GM18858 (cell line): ENCODE data around the gene DRD1.
A peak's percentile ranks its signal among the peaks of the same experiment; 100 is the strongest.
"Not testable (repeated sequence)": the region's sequence is repeated elsewhere in the genome, so short reads cannot be mapped to it uniquely, and the experiment has no call there.

Experiments used
- ATAC-seq: cut with Tn5 transposase; IDR thresholded peaks from one replicate; pipeline ENCODE4 v1.9.1; 2021; ENCODE audit not compliant: unreplicated experiment

Gene DRD1

GRCh38 chr5:175468892-175469291 lies 24.9 kb upstream of the DRD1 start:
- no peak for ATAC-seq

- ATAC-seq: no peak
Measured at GRCh38 chr5:175467983-175468690, 24.2 kb upstream of the DRD1 start.

- no peak for ATAC-seq
Measured at GRCh38 chr5:175466700-175467318, 22.8 kb upstream of the DRD1 start.

GRCh38 chr5:175465282-175465681 lies 21.3 kb upstream of the DRD1 start:
- ATAC-seq: no peak

GRCh38 chr5:175464942-175465233 lies 20.9 kb upstream of the DRD1 start:
- ATAC-seq: no peak

GRCh38 chr5:175464074-175464941 lies 20.3 kb upstream of the DRD1 start:
- ATAC-seq: peak; percentile 74

- ATAC-seq: no peak
Measured at GRCh38 chr5:175463641-175464040, 19.7 kb upstream of the DRD1 start.

- ATAC-seq: no peak
Measured at GRCh38 chr5:175461370-175461769, 17.4 kb upstream of the DRD1 start.

GRCh38 chr5:175460552-175460951 lies 16.6 kb upstream of the DRD1 start:
- no peak for ATAC-seq

- ATAC-seq: no peak
Measured at GRCh38 chr5:175460126-175460525, 16.1 kb upstream of the DRD1 start.

- no peak for ATAC-seq
Measured at GRCh38 chr5:175457466-175457865, 13.5 kb upstream of the DRD1 start.

- no peak for ATAC-seq
Measured at GRCh38 chr5:175456105-175456742, 12.2 kb upstream of the DRD1 start.

- ATAC-seq: not testable (repeated sequence)
Measured at GRCh38 chr5:175454338-175454737, 10.4 kb upstream of the DRD1 start.

GRCh38 chr5:175452166-175452565 lies 8.2 kb upstream of the DRD1 start:
- no peak for ATAC-seq

GRCh38 chr5:175448276-175448675 lies 4.3 kb upstream of the DRD1 start:
- no peak for ATAC-seq

- ATAC-seq: no peak
Measured at GRCh38 chr5:175447571-175447970, 3.6 kb upstream of the DRD1 start.

- ATAC-seq: not testable (repeated sequence)
Measured at GRCh38 chr5:175446378-175446777, 2.4 kb upstream of the DRD1 start.

GRCh38 chr5:175444905-175445456 lies 999 bp upstream of the DRD1 start:
- no peak for ATAC-seq

- no peak for ATAC-seq
Measured at GRCh38 chr5:175443514-175444059, 395 bp downstream of the DRD1 start.

GRCh38 chr5:175438234-175438857 lies 5.6 kb downstream of the DRD1 start:
- no peak for ATAC-seq

GRCh38 chr5:175436359-175436758 lies 7.6 kb downstream of the DRD1 start:
- ATAC-seq: no peak
